Peyer's patch (tissue), 4 donors: Measurements from ENCODE around the gene DVL3.

Experiments used
- POLR2A ChIP-seq, 2 donors: fragments of 450-650 bp; IDR thresholded peaks; one replicate each; pipeline ENCODE4 v1.5.1; 2017; ENCODE audit warnings: antibody characterized with exemption in 2 of 2, mild to moderate bottlenecking in 2 of 2, moderate library complexity in 2 of 2
- TF ChIP-seq, protein P1 (sequence below), 6 experiments: fragments of 450-650 bp in 4 of 6; fragments of 200-600 bp in 2 of 6; sonication (generic) in 1 of 6; IDR thresholded peaks; one replicate each; pipeline ENCODE4 v1.5.1; 2017 to 2019; ENCODE audit warnings: antibody characterized with exemption in 6 of 6, mild to moderate bottlenecking in 3 of 6, moderate library complexity in 1 of 6

GRCh38 chr3:184180165-184180564 is 25.0 kb downstream of the DVL3 start:
- TF ChIP-seq, protein P1, sequence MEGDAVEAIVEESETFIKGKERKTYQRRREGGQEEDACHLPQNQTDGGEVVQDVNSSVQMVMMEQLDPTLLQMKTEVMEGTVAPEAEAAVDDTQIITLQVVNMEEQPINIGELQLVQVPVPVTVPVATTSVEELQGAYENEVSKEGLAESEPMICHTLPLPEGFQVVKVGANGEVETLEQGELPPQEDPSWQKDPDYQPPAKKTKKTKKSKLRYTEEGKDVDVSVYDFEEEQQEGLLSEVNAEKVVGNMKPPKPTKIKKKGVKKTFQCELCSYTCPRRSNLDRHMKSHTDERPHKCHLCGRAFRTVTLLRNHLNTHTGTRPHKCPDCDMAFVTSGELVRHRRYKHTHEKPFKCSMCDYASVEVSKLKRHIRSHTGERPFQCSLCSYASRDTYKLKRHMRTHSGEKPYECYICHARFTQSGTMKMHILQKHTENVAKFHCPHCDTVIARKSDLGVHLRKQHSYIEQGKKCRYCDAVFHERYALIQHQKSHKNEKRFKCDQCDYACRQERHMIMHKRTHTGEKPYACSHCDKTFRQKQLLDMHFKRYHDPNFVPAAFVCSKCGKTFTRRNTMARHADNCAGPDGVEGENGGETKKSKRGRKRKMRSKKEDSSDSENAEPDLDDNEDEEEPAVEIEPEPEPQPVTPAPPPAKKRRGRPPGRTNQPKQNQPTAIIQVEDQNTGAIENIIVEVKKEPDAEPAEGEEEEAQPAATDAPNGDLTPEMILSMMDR (IDR thresholded peaks at IDR 0.05) = no peak
- TF ChIP-seq POLR2A (IDR thresholded peaks at IDR 0.05) = no peak
